ENCODE measurements around the gene MSLN. TPM values are rescaled to one million over a fixed set of nuclear protein-coding genes. Genes with fewer than 3 reads are reported as not detected.

Gene MSLN
- total and polyA plus RNA-seq, 2 donors = 0.61 to 2.6 TPM

- WGBS = 19% methylated on average over 51 of the region's 51 CpGs
- Histone ChIP-seq H3K4me1 (ENCODE audit: control insufficient read depth in 2 of 2, insufficient read depth in 2 of 2, low read length in 2 of 2) (peaks cover 63 to 88% of the 10 kb centered on the region in 2 donors), H3K4me3 (ENCODE audit: low read length in 2 of 2) (peak overlapping the region; percentile 51 to 71), H3K27ac (ENCODE audit: low read depth in 1 of 2, low read length in 1 of 2) (peak overlapping the region; percentile 90 to 97), H3K9me3 (ENCODE audit: control insufficient read depth in 2 of 2, insufficient read depth in 1 of 2, low read length in 1 of 2) (peaks cover 0 to 24% of the 10 kb centered on the region in 2 donors), H3K27me3 (ENCODE audit: control insufficient read depth in 2 of 2, insufficient read depth in 1 of 2, low read length in 1 of 2) (peaks cover 0 to 32% of the 10 kb centered on the region in 2 donors), H3K36me3 (ENCODE audit: control insufficient read depth in 2 of 2, insufficient read depth in 2 of 2, low read length in 1 of 2) (peaks cover 0 to 3% of the 10 kb centered on the region in 2 donors)
- DNase-seq (ENCODE audit: low read depth in 6 of 9, low spot score in 9 of 9) = no peak
Measured at GRCh38 chr16:721765-722540, 38.6 kb upstream of the MSLN start.

- peaks cover 0 to 3% of the 10 kb centered on the region in 2 donors for H3K36me3 ChIP-seq (ENCODE audit: control insufficient read depth in 2 of 2, insufficient read depth in 2 of 2, low read length in 1 of 2)
- H3K27ac ChIP-seq (ENCODE audit: low read depth in 1 of 2, low read length in 1 of 2) = peak overlapping the region in 1 of 2 donors; percentile 17
- WGBS = 91% methylated on average over 24 of the region's 24 CpGs
- peaks cover 0 to 31% of the 10 kb centered on the region in 2 donors for H3K27me3 ChIP-seq (ENCODE audit: control insufficient read depth in 2 of 2, insufficient read depth in 1 of 2, low read length in 1 of 2)
- DNase-seq (ENCODE audit: low read depth in 6 of 9, low spot score in 9 of 9) = no peak
- peaks cover 69 to 89% of the 10 kb centered on the region in 2 donors for H3K4me1 ChIP-seq (ENCODE audit: control insufficient read depth in 2 of 2, insufficient read depth in 2 of 2, low read length in 2 of 2)
- peak overlapping the region in 1 of 2 donors; percentile 71 for H3K4me3 ChIP-seq (ENCODE audit: low read length in 2 of 2)
- peaks cover 0 to 24% of the 10 kb centered on the region in 2 donors for H3K9me3 ChIP-seq (ENCODE audit: control insufficient read depth in 2 of 2, insufficient read depth in 1 of 2, low read length in 1 of 2)
Measured at GRCh38 chr16:722835-723633, 37.5 kb upstream of the MSLN start.

- peaks cover 0 to 24% of the 10 kb centered on the region in 2 donors for H3K9me3 ChIP-seq (ENCODE audit: control insufficient read depth in 2 of 2, insufficient read depth in 1 of 2, low read length in 1 of 2)
- H3K4me1 ChIP-seq (ENCODE audit: control insufficient read depth in 2 of 2, insufficient read depth in 2 of 2, low read length in 2 of 2) = peaks cover 62 to 86% of the 10 kb centered on the region in 2 donors
- H3K27me3 ChIP-seq (ENCODE audit: control insufficient read depth in 2 of 2, insufficient read depth in 1 of 2, low read length in 1 of 2) = peaks cover 4 to 36% of the 10 kb centered on the region in 2 donors
- peaks cover 0 to 3% of the 10 kb centered on the region in 2 donors for H3K36me3 ChIP-seq (ENCODE audit: control insufficient read depth in 2 of 2, insufficient read depth in 2 of 2, low read length in 1 of 2)
- DNase-seq (ENCODE audit: low read depth in 6 of 9, low spot score in 9 of 9) = no peak
- no peak overlapping the region for H3K4me3 ChIP-seq (ENCODE audit: low read length in 2 of 2)
- WGBS = 95% methylated on average over 9 of the region's 9 CpGs
- H3K27ac ChIP-seq (ENCODE audit: low read depth in 1 of 2, low read length in 1 of 2) = peak overlapping the region in 1 of 2 donors; percentile 76
Measured at GRCh38 chr16:723695-724094, 36.8 kb upstream of the MSLN start.

GRCh38 chr16:724188-725040 is 36.1 kb upstream of the MSLN start:
- H3K9me3 ChIP-seq (ENCODE audit: control insufficient read depth in 2 of 2, insufficient read depth in 1 of 2, low read length in 1 of 2) = peaks cover 0 to 24% of the 10 kb centered on the region in 2 donors
- WGBS = 63% methylated on average over 29 of the region's 29 CpGs
- peaks cover 0 to 9% of the 10 kb centered on the region in 2 donors for H3K36me3 ChIP-seq (ENCODE audit: control insufficient read depth in 2 of 2, insufficient read depth in 2 of 2, low read length in 1 of 2)
- no peak overlapping the region for H3K4me3 ChIP-seq (ENCODE audit: low read length in 2 of 2)
- peak in 2 of 9 donors; percentile 51 to 75 for DNase-seq (ENCODE audit: low read depth in 6 of 9, low spot score in 9 of 9)
- peaks cover 4 to 44% of the 10 kb centered on the region in 2 donors for H3K27me3 ChIP-seq (ENCODE audit: control insufficient read depth in 2 of 2, insufficient read depth in 1 of 2, low read length in 1 of 2)
- peak overlapping the region in 1 of 2 donors; percentile 76 for H3K27ac ChIP-seq (ENCODE audit: low read depth in 1 of 2, low read length in 1 of 2)
- peaks cover 55 to 79% of the 10 kb centered on the region in 2 donors for H3K4me1 ChIP-seq (ENCODE audit: control insufficient read depth in 2 of 2, insufficient read depth in 2 of 2, low read length in 2 of 2)

- Histone ChIP-seq H3K4me3 (ENCODE audit: low read length in 2 of 2) (no peak overlapping the region), H3K36me3 (ENCODE audit: control insufficient read depth in 2 of 2, insufficient read depth in 2 of 2, low read length in 1 of 2) (peaks cover under 1 to 15% of the 10 kb centered on the region in 2 donors), H3K9me3 (ENCODE audit: control insufficient read depth in 2 of 2, insufficient read depth in 1 of 2, low read length in 1 of 2) (peaks cover 0 to 28% of the 10 kb centered on the region in 2 donors), H3K27ac (ENCODE audit: low read depth in 1 of 2, low read length in 1 of 2) (peak overlapping the region in 1 of 2 donors; percentile 76), H3K4me1 (ENCODE audit: control insufficient read depth in 2 of 2, insufficient read depth in 2 of 2, low read length in 2 of 2) (peaks cover 50 to 73% of the 10 kb centered on the region in 2 donors), H3K27me3 (ENCODE audit: control insufficient read depth in 2 of 2, insufficient read depth in 1 of 2, low read length in 1 of 2) (peaks cover 4 to 47% of the 10 kb centered on the region in 2 donors)
- DNase-seq (ENCODE audit: low read depth in 6 of 9, low spot score in 9 of 9) = no peak
- WGBS = 94% methylated on average over 7 of the region's 7 CpGs
Measured at GRCh38 chr16:725041-725376, 35.5 kb upstream of the MSLN start.

- Histone ChIP-seq H3K9me3 (ENCODE audit: control insufficient read depth in 2 of 2, insufficient read depth in 1 of 2, low read length in 1 of 2) (peaks cover 0 to 30% of the 10 kb centered on the region in 2 donors), H3K27me3 (ENCODE audit: control insufficient read depth in 2 of 2, insufficient read depth in 1 of 2, low read length in 1 of 2) (peaks cover 4 to 47% of the 10 kb centered on the region in 2 donors), H3K4me3 (ENCODE audit: low read length in 2 of 2) (no peak overlapping the region), H3K4me1 (ENCODE audit: control insufficient read depth in 2 of 2, insufficient read depth in 2 of 2, low read length in 2 of 2) (peaks cover 49 to 67% of the 10 kb centered on the region in 2 donors), H3K27ac (ENCODE audit: low read depth in 1 of 2, low read length in 1 of 2) (peak overlapping the region; percentile 4 to 14), H3K36me3 (ENCODE audit: control insufficient read depth in 2 of 2, insufficient read depth in 2 of 2, low read length in 1 of 2) (peaks cover 5 to 21% of the 10 kb centered on the region in 2 donors)
- peak in 1 of 9 donors; percentile 59 for DNase-seq (ENCODE audit: low read depth in 6 of 9, low spot score in 9 of 9)
- 69% methylated on average over 23 of the region's 23 CpGs for WGBS
Measured at GRCh38 chr16:725463-726187, 34.9 kb upstream of the MSLN start.

- Histone ChIP-seq H3K36me3 (ENCODE audit: control insufficient read depth in 2 of 2, insufficient read depth in 2 of 2, low read length in 1 of 2) (peaks cover 5 to 26% of the 10 kb centered on the region in 2 donors), H3K27me3 (ENCODE audit: control insufficient read depth in 2 of 2, insufficient read depth in 1 of 2, low read length in 1 of 2) (peaks cover 4 to 47% of the 10 kb centered on the region in 2 donors), H3K4me3 (ENCODE audit: low read length in 2 of 2) (no peak overlapping the region), H3K4me1 (ENCODE audit: control insufficient read depth in 2 of 2, insufficient read depth in 2 of 2, low read length in 2 of 2) (peaks cover 49 to 68% of the 10 kb centered on the region in 2 donors), H3K27ac (ENCODE audit: low read depth in 1 of 2, low read length in 1 of 2) (peak overlapping the region in 1 of 2 donors; percentile 14), H3K9me3 (ENCODE audit: control insufficient read depth in 2 of 2, insufficient read depth in 1 of 2, low read length in 1 of 2) (peaks cover 0 to 28% of the 10 kb centered on the region in 2 donors)
- no peak for DNase-seq (ENCODE audit: low read depth in 6 of 9, low spot score in 9 of 9)
- 62% methylated on average over 9 of the region's 9 CpGs for WGBS
Measured at GRCh38 chr16:726188-726437, 34.4 kb upstream of the MSLN start.
